22Rv1 (cell line): ENCODE results near the gene HP.

Experiments
- H3K27ac ChIP-seq: fragments of 450-650 bp; 2 replicates; pipeline ENCODE4 v1.5.1; 2017
- ZFX ChIP-seq: fragments of 450-650 bp; IDR thresholded peaks from 2 replicates; pipeline ENCODE4 v1.6.1; 2017; ENCODE audit warnings: antibody characterized with exemption, borderline replicate concordance
- TF ChIP-seq, protein P1 (sequence below): fragments of 450-650 bp; IDR thresholded peaks from 2 replicates; pipeline ENCODE4 v1.5.1; 2017; ENCODE audit warnings: mild to moderate bottlenecking

Gene HP

DNA sequence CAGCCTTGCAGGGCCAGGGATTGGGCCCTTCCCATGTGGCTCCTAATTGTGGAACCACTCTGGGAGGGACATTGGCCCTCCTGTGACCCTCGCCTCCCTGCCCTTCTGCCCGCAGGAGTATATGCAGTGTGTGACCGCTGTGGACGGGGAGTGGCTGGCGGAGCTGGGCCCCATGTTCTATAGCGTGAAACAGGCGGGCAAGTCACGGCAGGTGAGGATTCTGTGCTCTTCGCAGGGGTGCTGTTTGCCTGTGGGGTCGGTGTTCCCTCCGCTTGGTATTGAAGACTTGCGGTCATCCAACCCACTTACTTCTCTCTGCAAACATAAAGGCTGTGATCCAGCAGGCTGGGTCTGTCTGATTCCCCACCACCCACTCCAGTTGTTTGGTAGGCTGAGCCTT, 55.0 kb downstream of the HP start:
- no peak for TF ChIP-seq ZFX
- TF ChIP-seq, protein P1, sequence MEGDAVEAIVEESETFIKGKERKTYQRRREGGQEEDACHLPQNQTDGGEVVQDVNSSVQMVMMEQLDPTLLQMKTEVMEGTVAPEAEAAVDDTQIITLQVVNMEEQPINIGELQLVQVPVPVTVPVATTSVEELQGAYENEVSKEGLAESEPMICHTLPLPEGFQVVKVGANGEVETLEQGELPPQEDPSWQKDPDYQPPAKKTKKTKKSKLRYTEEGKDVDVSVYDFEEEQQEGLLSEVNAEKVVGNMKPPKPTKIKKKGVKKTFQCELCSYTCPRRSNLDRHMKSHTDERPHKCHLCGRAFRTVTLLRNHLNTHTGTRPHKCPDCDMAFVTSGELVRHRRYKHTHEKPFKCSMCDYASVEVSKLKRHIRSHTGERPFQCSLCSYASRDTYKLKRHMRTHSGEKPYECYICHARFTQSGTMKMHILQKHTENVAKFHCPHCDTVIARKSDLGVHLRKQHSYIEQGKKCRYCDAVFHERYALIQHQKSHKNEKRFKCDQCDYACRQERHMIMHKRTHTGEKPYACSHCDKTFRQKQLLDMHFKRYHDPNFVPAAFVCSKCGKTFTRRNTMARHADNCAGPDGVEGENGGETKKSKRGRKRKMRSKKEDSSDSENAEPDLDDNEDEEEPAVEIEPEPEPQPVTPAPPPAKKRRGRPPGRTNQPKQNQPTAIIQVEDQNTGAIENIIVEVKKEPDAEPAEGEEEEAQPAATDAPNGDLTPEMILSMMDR = no peak
- H3K27ac ChIP-seq = no peak overlapping the region

DNA sequence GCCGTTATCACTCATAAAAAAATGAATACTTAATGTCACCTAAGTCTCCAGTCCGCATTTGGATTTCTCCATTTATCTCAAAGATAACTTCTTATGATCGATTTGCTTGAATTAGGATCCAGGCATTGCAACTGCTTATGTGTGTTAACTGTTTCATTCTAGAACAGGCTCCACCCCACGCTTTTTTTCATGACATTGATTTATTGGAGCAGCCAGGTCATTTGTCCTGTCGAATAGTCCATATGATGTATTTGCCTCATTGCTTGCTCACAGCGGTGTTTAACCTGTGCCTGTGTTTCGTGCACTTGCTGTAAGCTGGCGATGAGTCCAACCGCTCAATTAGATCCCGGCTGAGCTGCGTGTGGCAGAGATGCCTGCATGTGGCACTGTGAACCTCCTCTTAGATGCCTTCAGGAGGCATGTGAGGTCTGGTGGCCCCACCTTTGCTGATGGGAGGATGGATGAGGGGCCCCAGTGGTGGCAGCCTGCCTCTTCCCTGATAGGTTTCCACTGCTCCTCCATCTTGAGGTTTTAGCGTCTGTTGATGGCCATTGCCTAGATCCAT, 55.7 kb downstream of the HP start:
- TF ChIP-seq ZFX = no peak
- TF ChIP-seq, protein P1 = no peak
- H3K27ac ChIP-seq = no peak overlapping the region
